ENCODE measurements around the gene ATP8A1.
"Not testable (repeated sequence)": the region's sequence is repeated elsewhere in the genome, so short reads cannot be mapped to it uniquely, and the experiment has no call there.

ATP8A1 gene

GRCh38 chr4:42656944-42657792, at the start of gene ATP8A1:
Gene ATP8A1, minus strand, starts transcription at chr4:42657105. Its CDS starts 232 bp downstream, at chr4:42656873.
- ATAC-seq = peak; percentile 94
- H3K9me3 Mint-ChIP-seq = peaks cover 9% of the 10 kb centered on the region
- H3K36me3 Mint-ChIP-seq = peaks cover 18% of the 10 kb centered on the region
- H3K4me3 Mint-ChIP-seq = peak within 1 kb of the TSS; percentile 99
- no peaks in the 10 kb centered on the region for H3K27me3 Mint-ChIP-seq
- H3K4me1 Mint-ChIP-seq = peaks cover 41% of the 10 kb centered on the region
- peak within 1 kb of the TSS; percentile 97 for H3K27ac Mint-ChIP-seq

- H3K4me1 Mint-ChIP-seq = no peaks in the 10 kb centered on the region
- no peak overlapping the region for H3K27ac Mint-ChIP-seq
- no peak for ATAC-seq
- H3K9me3 Mint-ChIP-seq = no peaks in the 10 kb centered on the region
- H3K36me3 Mint-ChIP-seq = no peaks in the 10 kb centered on the region
- no peak overlapping the region for H3K4me3 Mint-ChIP-seq
- peaks cover 18% of the 10 kb centered on the region for H3K27me3 Mint-ChIP-seq
Measured at GRCh38 chr4:42706086-42706485, 49.2 kb upstream of the ATP8A1 start.

- Mint-ChIP-seq H3K4me1 (no peaks in the 10 kb centered on the region), H3K4me3 (no peak overlapping the region), H3K27me3 (peaks cover 10% of the 10 kb centered on the region), H3K36me3 (no peaks in the 10 kb centered on the region), H3K9me3 (peaks cover 10% of the 10 kb centered on the region), H3K27ac (no peak overlapping the region)
- ATAC-seq = no peak
Measured at GRCh38 chr4:42703813-42704212, 46.9 kb upstream of the ATP8A1 start.

GRCh38 chr4:42702895-42703294, 46.0 kb upstream of the ATP8A1 start:
- Mint-ChIP-seq H3K36me3 (no peaks in the 10 kb centered on the region), H3K27ac (no peak overlapping the region), H3K27me3 (peaks cover 1% of the 10 kb centered on the region), H3K9me3 (peaks cover 10% of the 10 kb centered on the region), H3K4me1 (no peaks in the 10 kb centered on the region), H3K4me3 (no peak overlapping the region)
- ATAC-seq = no peak

- not testable (repeated sequence) for ATAC-seq, H3K4me1 Mint-ChIP-seq, H3K27ac Mint-ChIP-seq, H3K36me3 Mint-ChIP-seq, H3K27me3 Mint-ChIP-seq, H3K9me3 Mint-ChIP-seq, H3K4me3 Mint-ChIP-seq
Measured at GRCh38 chr4:42701780-42702179, 44.9 kb upstream of the ATP8A1 start.

GRCh38 chr4:42690537-42690936, 33.6 kb upstream of the ATP8A1 start:
- Mint-ChIP-seq H3K36me3 (no peaks in the 10 kb centered on the region), H3K4me3 (no peak overlapping the region), H3K27me3 (peaks cover 7% of the 10 kb centered on the region), H3K9me3 (no peaks in the 10 kb centered on the region), H3K27ac (no peak overlapping the region), H3K4me1 (peaks cover 2% of the 10 kb centered on the region)
- ATAC-seq = no peak

- Mint-ChIP-seq H3K27me3 (no peaks in the 10 kb centered on the region), H3K9me3 (no peaks in the 10 kb centered on the region), H3K36me3 (no peaks in the 10 kb centered on the region), H3K4me1 (peaks cover 15% of the 10 kb centered on the region), H3K4me3 (no peak overlapping the region), H3K27ac (no peak overlapping the region)
- no peak for ATAC-seq
Measured at GRCh38 chr4:42683393-42683792, 26.5 kb upstream of the ATP8A1 start.

GRCh38 chr4:42678512-42678911, 21.6 kb upstream of the ATP8A1 start:
- Mint-ChIP-seq H3K36me3 (no peaks in the 10 kb centered on the region), H3K27me3 (no peaks in the 10 kb centered on the region), H3K4me3 (no peak overlapping the region), H3K27ac (no peak overlapping the region), H3K4me1 (no peaks in the 10 kb centered on the region), H3K9me3 (no peaks in the 10 kb centered on the region)
- ATAC-seq = no peak

GRCh38 chr4:42676066-42676951, 19.4 kb upstream of the ATP8A1 start:
- Mint-ChIP-seq H3K4me3 (no peak overlapping the region), H3K27ac (no peak overlapping the region), H3K36me3 (no peaks in the 10 kb centered on the region), H3K9me3 (no peaks in the 10 kb centered on the region), H3K27me3 (no peaks in the 10 kb centered on the region), H3K4me1 (peaks cover 8% of the 10 kb centered on the region)
- no peak for ATAC-seq

- Mint-ChIP-seq H3K36me3 (no peaks in the 10 kb centered on the region), H3K4me3 (no peak overlapping the region), H3K9me3 (no peaks in the 10 kb centered on the region), H3K27me3 (no peaks in the 10 kb centered on the region), H3K27ac (no peak overlapping the region), H3K4me1 (peaks cover 9% of the 10 kb centered on the region)
- no peak for ATAC-seq
Measured at GRCh38 chr4:42673082-42673425, 16.1 kb upstream of the ATP8A1 start.

GRCh38 chr4:42672359-42673081, 15.6 kb upstream of the ATP8A1 start:
- peaks cover 9% of the 10 kb centered on the region for H3K4me1 Mint-ChIP-seq
- H3K4me3 Mint-ChIP-seq = no peak overlapping the region
- H3K9me3 Mint-ChIP-seq = no peaks in the 10 kb centered on the region
- no peaks in the 10 kb centered on the region for H3K36me3 Mint-ChIP-seq
- no peaks in the 10 kb centered on the region for H3K27me3 Mint-ChIP-seq
- H3K27ac Mint-ChIP-seq = no peak overlapping the region
- no peak for ATAC-seq

GRCh38 chr4:42671431-42672194, 14.7 kb upstream of the ATP8A1 start:
- Mint-ChIP-seq H3K27me3 (peaks cover 5% of the 10 kb centered on the region), H3K36me3 (no peaks in the 10 kb centered on the region), H3K4me3 (no peak overlapping the region), H3K4me1 (peaks cover 9% of the 10 kb centered on the region), H3K9me3 (no peaks in the 10 kb centered on the region), H3K27ac (no peak overlapping the region)
- ATAC-seq = no peak

GRCh38 chr4:42658261-42658660, 1.4 kb upstream of the ATP8A1 start:
- Mint-ChIP-seq H3K27ac (peak overlapping the region; percentile 97), H3K4me3 (peak overlapping the region; percentile 87), H3K4me1 (peaks cover 35% of the 10 kb centered on the region), H3K27me3 (no peaks in the 10 kb centered on the region), H3K36me3 (peaks cover 7% of the 10 kb centered on the region), H3K9me3 (peaks cover under 1% of the 10 kb centered on the region)
- ATAC-seq = no peak

GRCh38 chr4:42656679-42656943, 294 bp downstream of the ATP8A1 start:
- peaks cover 41% of the 10 kb centered on the region for H3K4me1 Mint-ChIP-seq
- no peak for ATAC-seq

More at GRCh38 chr4:42656679-42656943, 294 bp downstream of the ATP8A1 start:
- peak overlapping the region; percentile 99 for H3K4me3 Mint-ChIP-seq
- no peaks in the 10 kb centered on the region for H3K27me3 Mint-ChIP-seq
- peaks cover 12% of the 10 kb centered on the region for H3K9me3 Mint-ChIP-seq
- peak overlapping the region; percentile 97 for H3K27ac Mint-ChIP-seq
- peaks cover 24% of the 10 kb centered on the region for H3K36me3 Mint-ChIP-seq
